Dedifferentiated amniotic fluid mesenchymal stem cell (primary cell): ENCODE results near the gene RAD51B.
"Not testable (repeated sequence)": the region's sequence is repeated elsewhere in the genome, so short reads cannot be mapped to it uniquely, and the experiment has no call there.

ENCODE experiments used
- DNase-seq: peaks from one replicate; pipeline ENCODE4 v3.0.0-alpha.2; 2016; ENCODE audit errors: extremely low spot score

RAD51B gene

DNA sequence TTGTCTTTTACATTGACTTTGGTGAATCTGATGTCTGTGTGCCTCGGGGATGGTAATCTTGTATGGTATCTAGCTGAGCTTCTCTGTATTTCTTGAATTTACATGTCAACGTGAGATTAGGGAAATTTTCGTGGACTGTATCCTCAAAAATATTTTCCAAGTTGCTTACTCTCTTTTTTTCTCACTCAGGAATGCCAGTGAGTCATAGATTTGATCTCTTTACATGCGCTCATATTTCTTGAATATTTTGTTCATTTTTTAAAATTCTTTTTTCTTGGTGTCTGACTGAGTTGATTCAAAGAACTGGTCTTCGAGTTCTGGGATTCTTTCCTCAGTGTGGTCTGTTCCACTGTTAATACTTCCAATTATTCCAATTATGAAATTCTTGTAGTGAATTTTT is 207.7 kb downstream of the RAD51B start:
- DNase-seq: peak; percentile 54

DNA sequence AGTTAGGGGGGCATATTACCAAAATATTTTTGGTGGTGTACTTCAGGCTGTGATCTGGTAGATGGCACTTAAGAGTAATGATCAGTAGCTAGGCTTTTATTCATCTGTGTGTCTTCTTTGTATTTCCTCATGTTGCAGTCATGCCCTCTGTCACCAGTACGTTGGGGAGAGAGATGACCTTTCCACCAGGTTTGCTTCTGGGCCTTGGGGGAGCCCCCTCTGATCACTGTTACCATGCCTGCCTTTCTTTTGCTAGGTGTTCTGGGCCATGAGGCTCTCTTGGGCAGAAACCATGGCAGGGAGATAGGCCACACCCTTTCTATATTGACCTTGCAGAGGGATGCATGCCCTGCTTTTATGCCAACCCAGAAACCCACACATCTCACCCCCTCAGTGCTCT is 208.5 kb downstream of the RAD51B start:
- DNase-seq: no peak

DNA sequence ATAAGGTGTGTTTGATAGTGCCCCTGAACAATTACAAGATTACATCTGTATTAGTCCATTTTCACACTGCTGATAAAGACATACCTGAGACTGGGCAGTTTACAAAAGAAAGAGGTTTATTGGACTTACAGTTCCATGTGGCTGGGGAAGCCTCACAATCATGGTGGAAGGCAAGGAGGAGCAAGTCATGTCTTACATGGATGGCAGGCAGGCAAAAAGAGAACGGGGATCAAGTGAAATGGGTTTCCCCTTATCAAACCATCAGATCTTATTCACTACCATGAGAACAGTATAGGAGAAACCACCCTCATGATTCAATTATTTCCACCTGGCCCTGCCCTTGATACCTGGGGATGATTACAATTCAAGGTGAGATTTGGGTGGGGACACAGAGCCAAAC is 211.4 kb downstream of the RAD51B start:
- not testable (repeated sequence) for DNase-seq

DNA sequence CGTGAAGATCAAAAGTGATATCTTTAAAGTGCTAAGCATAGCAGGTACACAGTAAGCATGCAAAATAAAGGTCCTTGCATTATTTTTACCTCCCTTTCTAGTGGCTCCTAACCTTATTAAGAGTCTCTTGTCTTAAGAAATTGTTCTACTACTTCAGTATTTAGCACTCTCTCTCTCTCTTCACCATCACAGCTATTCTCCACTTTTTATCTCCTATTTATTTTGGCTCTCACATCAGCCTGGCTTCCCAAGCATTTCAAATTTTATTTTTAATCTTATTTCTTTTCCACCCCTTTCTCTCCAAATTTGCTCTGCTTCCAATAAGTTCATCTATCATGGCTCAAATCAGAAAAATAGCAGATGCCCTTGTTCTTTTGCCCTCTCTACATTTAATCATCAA is 212.6 kb downstream of the RAD51B start:
- no peak for DNase-seq

DNA sequence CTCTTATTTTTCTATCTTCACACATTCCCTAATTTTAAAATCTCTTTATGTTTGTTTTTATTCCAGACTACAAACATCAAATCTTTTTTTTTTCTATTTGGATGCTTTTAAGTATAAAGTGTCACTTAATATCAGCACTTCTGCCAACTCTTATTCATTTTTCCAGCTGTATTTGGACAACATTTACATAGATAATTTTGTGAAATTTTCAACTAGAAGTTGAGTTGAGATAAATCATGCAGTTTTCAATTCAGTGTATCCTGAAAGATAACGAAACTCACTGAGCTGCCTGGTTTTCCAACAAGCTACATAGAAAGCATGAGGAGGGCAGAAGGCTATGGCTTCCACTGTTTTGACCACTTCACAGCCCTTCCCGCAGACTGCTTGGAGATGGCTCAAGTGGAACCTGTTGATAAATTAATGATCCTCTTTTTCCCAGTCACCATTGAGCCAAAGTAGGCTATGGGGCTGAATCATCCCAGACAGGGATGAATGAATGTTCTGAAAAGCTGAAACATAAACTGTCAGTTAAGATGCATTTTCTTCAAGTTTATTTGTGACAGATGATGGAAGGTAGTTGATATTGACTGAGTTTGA is 213.9 kb downstream of the RAD51B start:
- DNase-seq: no peak

DNA sequence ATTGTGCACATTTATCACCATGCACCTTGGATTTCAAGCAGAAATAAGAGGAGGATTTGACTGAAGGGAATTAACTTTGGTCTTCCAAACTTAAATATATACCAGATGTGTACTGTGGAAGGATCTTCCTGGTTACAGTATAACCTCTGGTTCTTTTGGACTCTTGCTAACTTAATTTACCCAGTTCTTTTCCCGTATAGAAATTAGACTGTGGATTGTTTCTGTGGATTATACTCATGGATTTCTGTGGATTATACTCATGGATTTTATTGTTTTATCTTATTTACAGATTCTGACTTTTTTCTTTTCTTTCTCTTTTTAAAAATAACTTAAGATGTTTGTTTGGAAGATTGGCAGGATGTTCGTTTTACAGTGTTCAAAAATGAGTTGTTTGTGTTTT is 215.3 kb downstream of the RAD51B start:
- no peak for DNase-seq

DNA sequence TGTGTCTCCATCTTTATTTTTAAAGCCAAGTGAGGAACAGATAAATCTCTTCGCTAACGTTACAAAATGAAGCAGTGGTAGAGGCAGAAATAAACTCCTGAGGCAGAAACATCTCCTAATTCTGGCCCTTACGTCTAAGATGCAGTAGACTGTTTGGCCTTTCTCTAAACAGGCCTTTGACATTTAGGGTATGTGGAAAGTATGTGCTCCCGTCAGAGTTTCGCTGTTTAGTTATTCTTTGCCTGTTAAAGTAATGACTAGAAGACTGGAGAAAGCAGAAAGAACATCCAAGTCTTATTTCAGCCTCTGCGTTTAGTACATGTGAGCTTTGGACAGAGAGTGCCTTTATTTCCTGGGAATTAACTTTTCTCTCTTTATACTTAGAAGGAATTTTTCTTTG is 216.6 kb downstream of the RAD51B start:
- no peak for DNase-seq

DNA sequence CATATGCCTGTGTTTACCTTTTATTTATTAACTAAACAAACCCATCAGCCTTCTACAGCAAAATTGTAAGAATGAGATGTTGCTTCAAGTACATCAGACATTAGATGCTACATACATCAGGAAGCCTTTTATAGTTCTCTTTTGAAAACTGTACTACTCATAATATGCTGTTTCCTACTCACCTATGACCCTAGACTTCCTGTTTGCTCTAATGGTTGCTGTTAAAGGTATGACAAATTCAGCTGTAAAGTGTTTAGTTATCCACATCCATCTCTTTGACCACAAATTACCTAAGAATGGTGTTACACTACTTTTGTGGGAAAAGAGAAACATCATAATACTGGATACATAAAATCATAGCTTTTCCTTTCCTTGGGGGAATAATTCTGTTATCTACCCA is 220.0 kb downstream of the RAD51B start:
- no peak for DNase-seq

DNA sequence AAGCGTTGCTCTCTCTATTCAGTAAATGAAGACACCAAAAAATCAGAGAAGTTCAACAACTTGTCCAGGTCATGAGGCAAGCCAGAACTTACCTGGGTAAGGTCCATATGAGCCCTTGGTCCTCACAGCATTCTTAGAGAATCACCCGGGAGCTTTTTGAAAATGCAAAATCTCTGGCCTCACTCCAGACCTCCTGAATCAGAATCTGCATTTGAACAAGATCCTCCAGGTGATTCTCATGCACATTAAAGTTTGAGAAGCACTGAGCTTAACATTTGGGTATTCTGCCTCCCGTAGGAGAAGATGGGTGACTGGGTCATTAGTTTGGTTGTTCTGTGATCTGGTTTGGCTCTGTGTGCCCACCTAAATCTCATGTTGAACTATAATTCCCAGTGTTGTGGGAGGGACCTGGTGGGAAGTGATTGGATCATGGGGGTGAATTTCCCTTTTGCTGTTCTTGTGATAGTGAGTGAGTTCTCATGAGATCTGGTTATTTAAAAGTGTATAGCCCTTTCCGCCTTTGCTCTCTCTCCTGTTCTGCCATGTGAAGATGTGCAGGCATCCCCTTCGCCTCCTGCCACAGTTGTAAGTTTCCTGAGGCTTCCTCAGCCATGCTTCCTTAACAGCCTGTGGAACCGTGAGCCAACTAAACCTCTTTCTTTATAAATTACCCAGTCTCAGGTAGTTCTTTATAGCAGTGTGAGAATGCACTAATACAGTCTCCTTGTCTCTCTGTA is 221.2 kb downstream of the RAD51B start:
- no peak for DNase-seq

DNA sequence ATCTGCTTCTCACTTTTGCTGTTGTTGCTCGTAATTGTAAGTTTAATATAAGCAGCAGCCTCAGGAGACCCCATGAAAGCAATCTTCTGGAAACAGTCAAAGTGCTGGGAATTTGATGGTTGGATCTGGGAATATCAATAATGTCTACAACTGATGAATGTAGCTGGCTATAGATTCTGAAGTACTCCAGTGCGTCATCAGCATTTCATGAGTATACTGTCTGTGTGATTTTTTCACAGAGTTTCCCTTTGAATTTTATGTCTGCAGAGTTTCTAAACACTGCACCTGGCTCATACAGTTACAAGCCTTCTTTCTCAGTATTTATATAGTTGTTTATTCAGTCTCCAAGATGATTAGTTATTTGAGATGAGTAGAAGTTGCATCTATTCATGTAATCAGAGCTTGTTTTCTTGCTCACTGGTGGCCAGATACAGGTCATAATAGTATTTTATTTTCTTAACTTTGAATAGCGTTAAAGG is 222.3 kb downstream of the RAD51B start:
- no peak for DNase-seq

DNA sequence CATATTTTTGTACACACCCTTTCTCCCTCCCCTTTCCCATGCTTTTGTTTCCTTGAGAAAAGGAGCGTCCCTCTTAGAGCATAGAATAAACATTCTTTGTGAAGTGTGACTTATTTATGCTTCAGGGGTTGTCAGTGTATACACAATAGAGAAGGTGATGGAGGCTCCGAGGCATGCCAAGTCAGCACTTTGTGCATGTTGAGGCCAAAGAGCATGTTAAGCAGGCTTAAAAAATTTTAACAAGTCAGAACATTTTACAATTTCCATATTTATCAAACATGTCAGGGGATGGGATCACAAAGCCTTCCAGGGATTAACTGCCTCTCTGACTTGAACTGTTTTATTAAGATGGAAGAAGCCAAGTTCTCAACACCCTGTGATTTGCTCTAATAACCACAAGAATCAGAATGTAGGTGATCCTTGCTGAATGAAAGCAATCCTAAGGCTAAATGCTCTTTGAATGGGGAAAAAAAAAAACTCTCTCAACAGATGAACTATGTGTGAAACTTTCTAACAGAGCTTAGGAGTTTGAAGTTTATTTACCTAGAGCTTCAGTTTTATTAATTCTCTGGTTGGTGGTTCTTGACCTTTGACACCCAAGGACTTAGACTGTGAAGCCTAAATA is 223.1 kb downstream of the RAD51B start:
- DNase-seq: no peak

DNA sequence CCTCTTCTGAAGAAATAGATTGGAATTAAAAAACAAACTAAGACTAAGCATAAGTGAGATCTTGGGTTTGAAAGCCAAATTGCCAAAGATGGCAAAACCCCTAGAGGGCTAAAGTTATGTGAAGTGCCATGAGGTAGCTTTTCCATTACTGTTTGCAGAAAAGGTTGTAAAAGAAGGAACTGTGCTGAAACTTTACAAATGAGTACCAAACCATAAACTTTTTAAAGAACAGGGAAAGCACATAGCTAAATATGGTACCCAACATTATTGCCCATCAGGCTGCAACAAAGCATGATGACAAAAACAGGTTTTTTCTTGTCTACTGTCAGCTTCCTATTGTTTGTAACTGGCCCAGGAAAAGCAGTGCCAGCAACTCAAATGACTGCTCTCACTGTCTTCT is 224.2 kb downstream of the RAD51B start:
- DNase-seq: no peak

DNA sequence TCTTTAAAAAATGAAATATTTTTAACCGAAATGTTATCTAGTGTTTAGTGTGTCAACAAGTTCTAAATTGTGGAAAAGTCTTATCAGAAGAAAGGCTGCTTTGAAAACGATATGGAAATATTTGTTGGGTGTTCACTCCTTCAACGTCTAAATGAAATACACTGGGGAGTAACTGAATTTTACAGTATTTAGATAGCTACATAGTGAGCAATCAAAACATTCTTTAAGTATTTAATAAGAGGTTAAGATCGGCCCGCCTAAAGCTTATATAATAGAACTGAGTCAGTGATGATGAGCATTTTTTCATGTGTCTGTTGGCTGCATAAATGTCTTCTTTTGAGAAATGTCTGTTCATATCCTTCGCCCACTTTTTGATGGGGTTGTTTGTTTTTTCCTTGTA is 228.3 kb downstream of the RAD51B start:
- peak; percentile 62 for DNase-seq

DNA sequence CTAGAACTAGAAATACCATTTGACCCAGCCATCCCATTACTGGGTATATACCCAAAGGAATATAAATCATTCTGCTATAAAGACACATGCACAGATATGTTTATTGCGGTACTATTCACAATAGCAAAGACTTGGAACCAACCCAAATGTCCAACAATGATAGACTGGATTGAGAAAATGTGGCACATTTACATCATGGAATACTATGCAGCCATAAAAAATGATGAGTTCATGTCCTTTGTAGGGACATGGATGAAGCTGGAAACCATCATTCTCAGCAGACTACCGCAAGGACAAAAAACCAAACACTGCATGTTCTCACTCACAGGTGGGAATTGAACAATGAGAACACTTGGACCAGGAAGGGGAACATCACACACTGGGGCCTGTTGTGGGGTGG is 229.2 kb downstream of the RAD51B start:
- DNase-seq: not testable (repeated sequence)

DNA sequence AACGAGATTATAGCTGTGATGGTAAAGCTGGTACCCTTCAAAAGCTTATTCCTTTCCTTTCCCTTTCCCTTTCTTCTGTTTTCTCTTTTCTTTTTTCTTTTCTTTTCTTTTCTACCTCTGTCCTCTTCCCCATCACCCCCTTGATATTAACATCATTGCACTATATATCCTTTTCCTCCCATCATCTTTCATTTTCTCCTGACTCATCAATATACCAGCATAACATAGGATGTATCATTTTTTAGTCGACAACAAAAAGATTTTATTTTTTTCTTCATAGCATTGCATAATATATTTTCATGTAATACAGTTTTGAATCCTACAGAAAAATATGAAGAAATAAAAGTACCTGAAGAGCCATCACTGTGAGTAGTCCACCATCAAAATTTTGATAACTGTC is 230.6 kb downstream of the RAD51B start:
- no peak for DNase-seq

DNA sequence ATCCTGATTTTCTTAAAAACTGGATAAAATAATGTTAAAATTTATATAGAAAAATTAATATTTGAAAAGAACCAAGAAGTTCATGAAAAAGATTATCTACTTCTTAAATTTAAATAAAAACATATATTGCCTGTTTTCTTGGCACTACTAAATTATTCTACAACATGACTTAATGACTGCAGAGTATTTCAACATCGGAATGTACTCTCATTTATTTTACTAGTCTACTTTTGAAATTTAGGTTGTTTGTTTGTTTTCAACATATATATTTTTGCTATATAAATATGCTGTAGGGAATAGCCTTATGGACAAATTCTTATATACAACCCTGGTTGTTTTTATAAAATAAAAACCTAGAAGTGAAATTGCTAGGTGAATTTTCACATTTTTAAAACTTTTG is 231.6 kb downstream of the RAD51B start:
- DNase-seq: no peak

DNA sequence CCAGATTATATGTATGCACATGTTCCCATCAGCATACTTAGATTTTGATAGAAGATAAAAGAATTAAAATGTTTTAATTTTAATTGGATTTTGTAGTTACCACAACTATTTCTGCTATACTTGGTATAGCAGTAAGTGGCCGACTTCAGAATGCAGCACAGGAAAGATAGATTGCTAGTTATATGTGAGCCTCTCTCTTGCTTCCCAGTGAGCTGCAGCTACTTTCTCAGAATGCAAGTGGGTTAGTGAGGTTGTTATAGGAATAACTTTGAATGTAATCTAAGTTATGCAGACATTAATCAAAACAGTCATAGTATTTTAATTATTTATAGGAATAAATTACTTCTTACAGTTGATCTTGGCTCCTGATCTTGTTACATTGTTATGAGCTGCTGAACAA is 240.6 kb downstream of the RAD51B start:
- no peak for DNase-seq

DNA sequence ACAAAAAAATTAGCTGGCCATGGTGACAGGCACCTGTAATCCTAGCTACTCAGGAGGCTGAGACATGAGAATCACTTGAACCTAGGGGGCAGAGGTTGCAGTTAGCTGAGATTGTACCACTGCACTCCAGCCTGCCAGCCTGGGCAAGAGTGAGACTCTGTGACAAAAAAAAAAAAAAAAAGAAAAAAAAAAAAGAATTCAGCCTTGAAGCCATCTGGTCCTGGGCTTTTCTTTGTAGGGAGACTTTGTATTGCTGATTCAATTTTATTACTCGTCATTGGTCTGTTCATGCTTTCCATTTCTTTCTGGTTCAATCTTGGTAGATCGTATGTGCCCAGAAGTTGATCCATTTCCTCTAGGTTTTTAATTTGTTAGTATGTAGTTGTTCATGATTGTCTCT is 243.1 kb downstream of the RAD51B start:
- DNase-seq: no peak

DNA sequence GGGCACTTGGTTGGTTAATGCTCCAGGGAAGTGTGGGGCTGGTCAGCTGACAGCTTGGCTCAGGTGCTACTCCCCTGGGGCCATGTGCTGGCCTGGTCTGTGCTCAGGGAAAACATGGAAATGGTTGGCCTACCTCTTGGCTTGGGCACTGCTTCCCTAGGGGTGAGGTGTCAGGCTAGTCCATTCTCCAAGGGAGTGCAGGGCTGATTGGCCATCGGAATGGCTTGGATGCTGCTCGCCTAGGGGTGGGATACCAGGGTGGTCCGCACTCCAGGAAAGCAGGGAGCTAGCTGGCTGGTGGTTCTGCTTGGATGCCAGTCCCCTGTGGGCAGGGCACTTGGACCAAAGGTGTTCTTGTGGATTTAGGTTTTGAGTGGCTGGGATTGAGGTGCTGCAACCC is 245.7 kb downstream of the RAD51B start:
- no peak for DNase-seq

DNA sequence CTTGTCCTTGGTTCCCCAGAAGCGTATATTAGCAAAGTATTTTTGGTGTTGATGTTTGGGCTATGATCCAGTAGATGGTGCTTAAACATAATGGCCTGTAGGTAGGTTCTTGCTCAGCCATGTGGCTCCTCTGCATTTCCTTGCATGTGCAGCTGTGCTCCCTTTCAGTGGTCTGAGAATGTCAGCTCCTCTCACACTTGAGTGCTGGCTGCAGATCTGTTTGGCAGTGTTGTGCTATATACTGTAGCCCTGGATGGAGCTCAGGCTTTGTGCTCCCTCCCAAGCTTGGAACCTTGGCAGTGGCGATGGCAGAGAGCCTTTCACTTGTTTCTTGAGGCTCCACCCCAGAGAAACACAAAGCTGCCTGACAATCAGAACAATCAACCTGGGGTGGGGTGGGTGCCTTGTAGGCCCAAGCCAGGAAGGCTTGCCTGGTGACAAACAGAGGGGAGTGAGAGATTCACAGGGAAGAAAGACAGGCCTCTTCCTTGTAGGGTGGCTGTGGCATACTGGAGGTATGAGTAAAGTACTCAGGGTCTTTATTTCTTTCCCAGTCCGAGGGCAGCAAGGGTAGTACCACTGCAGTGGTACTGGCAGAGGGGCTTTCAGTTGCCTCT is 255.3 kb downstream of the RAD51B start:
- DNase-seq: no peak

DNA sequence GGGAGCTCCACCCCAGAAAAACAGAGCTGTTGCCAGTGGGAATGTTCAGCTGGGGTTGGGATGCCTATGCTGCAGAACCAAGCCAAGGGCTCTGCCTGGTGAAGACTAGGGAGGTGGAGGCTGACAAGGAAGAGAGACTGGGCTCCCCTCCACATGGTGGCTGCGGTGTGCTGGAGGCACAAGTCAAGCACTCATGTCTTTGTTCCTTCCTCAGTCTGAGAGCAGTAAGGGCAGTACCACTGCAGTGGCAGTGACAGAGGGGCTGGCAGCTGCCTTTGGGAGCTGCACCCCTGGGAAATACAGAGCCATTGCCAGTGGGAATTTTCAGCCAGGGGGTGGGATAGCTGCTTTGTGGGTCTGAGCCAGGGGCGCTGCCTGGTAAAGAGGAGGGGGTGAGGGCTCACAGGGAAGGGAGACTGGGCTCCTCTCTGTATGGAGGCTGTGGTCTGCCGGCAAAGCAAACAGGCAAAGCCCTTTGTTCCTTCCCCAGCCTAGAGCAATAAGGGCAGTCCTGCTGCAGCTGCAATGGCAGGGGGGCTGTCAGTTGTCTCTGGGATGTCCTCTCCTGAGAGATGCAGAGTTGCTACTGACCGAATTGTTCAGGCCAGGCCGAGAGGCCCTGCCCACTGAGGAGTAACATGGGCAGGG is 255.9 kb downstream of the RAD51B start:
- DNase-seq: no peak

DNA sequence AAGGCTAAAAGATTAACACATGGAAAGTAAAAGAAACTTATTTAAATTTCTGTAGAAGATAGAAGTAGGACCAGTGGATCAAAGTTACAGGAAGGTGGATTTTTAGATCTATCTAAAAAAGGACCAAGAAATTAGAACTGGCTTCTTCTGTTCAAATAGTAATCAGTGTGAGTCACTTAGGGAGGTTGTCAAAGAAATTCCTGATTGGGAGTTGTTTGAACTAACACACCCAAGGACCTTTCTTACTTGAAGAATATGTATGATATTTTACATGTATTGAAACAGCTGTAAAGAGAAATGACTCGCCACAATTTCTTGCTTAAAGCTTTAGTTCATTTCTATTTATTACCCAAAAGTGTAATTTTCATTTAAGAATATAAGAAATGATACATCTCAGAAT is 256.9 kb downstream of the RAD51B start:
- DNase-seq: no peak
